Measurements from ENCODE around the gene ZNF211. TPM values are rescaled to one million over a fixed set of nuclear protein-coding genes. Genes with fewer than 3 reads are reported as not detected.

The ZNF211 gene
- total RNA-seq, 1 experiment from 2014 or later: 17.6 TPM

DNA sequence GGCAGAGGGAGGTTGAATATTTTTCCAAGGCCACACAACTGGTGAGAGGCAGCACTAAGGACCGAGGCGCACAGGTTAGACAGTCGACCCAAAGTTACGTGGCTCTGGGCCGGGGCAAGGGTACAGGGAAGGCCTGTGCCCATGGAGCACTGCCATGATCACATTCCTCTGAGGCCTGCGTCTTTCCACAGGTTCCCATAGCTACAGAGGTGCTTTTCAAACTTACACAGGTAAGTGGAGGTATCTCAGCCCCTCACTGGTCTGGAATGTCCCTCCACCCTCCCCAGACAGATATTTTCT is 814 bp downstream of the ZNF211 start:
- H3K36me3 Mint-ChIP-seq: peaks cover 37% of the 10 kb centered on the region
- peaks cover 23% of the 10 kb centered on the region for H3K9me3 Mint-ChIP-seq
- DNase-seq (ENCODE audit: low spot score) (no peak), ATAC-seq (0 out of 2 replicates have a peak, but pooled peaks have one; percentile 4)
- ChIA-PET POLR2A (interaction anchor here (1.0 to 1.8 kb wide), 2 partner anchors 31 to 48 kb away, joined by 3 to 10 read pairs; partner anchors contain the start of gene ZNF551), CTCF (interaction anchor here (1.3 to 1.4 kb wide), 4 partner anchors 18 to 76 kb away, joined by 3 to 7 read pairs (median 6); partner anchors contain the start of genes ZNF154, ZNF416 and ZNF551)
- peaks cover 16% of the 10 kb centered on the region for H3K4me1 Mint-ChIP-seq
- peaks cover 4% of the 10 kb centered on the region; the same call in 1 of the 2 replicates for H3K27me3 Mint-ChIP-seq (ENCODE audit: low read depth)
- TF ChIP-seq IRF2 (CRISPR knock-in tag; IDR thresholded peaks at IDR 0.05; ENCODE audit: borderline replicate concordance, low read depth): no peak
- TF ChIP-seq, protein P1, sequence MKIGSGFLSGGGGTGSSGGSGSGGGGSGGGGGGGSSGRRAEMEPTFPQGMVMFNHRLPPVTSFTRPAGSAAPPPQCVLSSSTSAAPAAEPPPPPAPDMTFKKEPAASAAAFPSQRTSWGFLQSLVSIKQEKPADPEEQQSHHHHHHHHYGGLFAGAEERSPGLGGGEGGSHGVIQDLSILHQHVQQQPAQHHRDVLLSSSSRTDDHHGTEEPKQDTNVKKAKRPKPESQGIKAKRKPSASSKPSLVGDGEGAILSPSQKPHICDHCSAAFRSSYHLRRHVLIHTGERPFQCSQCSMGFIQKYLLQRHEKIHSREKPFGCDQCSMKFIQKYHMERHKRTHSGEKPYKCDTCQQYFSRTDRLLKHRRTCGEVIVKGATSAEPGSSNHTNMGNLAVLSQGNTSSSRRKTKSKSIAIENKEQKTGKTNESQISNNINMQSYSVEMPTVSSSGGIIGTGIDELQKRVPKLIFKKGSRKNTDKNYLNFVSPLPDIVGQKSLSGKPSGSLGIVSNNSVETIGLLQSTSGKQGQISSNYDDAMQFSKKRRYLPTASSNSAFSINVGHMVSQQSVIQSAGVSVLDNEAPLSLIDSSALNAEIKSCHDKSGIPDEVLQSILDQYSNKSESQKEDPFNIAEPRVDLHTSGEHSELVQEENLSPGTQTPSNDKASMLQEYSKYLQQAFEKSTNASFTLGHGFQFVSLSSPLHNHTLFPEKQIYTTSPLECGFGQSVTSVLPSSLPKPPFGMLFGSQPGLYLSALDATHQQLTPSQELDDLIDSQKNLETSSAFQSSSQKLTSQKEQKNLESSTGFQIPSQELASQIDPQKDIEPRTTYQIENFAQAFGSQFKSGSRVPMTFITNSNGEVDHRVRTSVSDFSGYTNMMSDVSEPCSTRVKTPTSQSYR (CRISPR knock-in tag; IDR thresholded peaks at IDR 0.05): no peak
- TF ChIP-seq FOXP1 (CRISPR knock-in tag; IDR thresholded peaks at IDR 0.05; ENCODE audit: borderline replicate concordance): no peak
- TF ChIP-seq ZBTB21 (CRISPR knock-in tag; IDR thresholded peaks at IDR 0.05; ENCODE audit: borderline replicate concordance): no peak
- TF ChIP-seq NFE2L1 (CRISPR knock-in tag; IDR thresholded peaks at IDR 0.05): no peak
- TF ChIP-seq, protein P2, sequence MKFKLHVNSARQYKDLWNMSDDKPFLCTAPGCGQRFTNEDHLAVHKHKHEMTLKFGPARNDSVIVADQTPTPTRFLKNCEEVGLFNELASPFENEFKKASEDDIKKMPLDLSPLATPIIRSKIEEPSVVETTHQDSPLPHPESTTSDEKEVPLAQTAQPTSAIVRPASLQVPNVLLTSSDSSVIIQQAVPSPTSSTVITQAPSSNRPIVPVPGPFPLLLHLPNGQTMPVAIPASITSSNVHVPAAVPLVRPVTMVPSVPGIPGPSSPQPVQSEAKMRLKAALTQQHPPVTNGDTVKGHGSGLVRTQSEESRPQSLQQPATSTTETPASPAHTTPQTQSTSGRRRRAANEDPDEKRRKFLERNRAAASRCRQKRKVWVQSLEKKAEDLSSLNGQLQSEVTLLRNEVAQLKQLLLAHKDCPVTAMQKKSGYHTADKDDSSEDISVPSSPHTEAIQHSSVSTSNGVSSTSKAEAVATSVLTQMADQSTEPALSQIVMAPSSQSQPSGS (CRISPR knock-in tag; IDR thresholded peaks at IDR 0.05; ENCODE audit: borderline replicate concordance, low read depth): no peak
- no peak for TF ChIP-seq NR1H2 (CRISPR knock-in tag; IDR thresholded peaks at IDR 0.05)
- TF ChIP-seq ZNF121 (CRISPR knock-in tag; IDR thresholded peaks at IDR 0.05): no peak
- TF ChIP-seq ZNF219 (CRISPR knock-in tag; IDR thresholded peaks at IDR 0.05; ENCODE audit: borderline replicate concordance): no peak
- TF ChIP-seq ZNF138 (CRISPR knock-in tag; conservative IDR thresholded peaks at IDR 0.05): no peak
- TF ChIP-seq RORB (CRISPR knock-in tag; IDR thresholded peaks at IDR 0.05): no peak
- TF ChIP-seq MXD4 (CRISPR knock-in tag; IDR thresholded peaks at IDR 0.05; ENCODE audit: borderline replicate concordance): no peak
- TF ChIP-seq RELA (CRISPR knock-in tag; IDR thresholded peaks at IDR 0.05; ENCODE audit: borderline replicate concordance): no peak
- no peak for TF ChIP-seq CBFB (CRISPR knock-in tag; IDR thresholded peaks at IDR 0.05; ENCODE audit: low read depth)
- TF ChIP-seq SMAD4 (CRISPR knock-in tag; IDR thresholded peaks at IDR 0.05): no peak
- no peak for TF ChIP-seq KAT7 (CRISPR knock-in tag; IDR thresholded peaks at IDR 0.05; ENCODE audit: borderline replicate concordance)
- TF ChIP-seq NR3C1 (CRISPR knock-in tag; conservative IDR thresholded peaks at IDR 0.05; ENCODE audit: low read depth): no peak
- no peak overlapping the region for H3K27ac Mint-ChIP-seq
- peak overlapping the region; percentile 96 for H3K4me3 Mint-ChIP-seq

DNA sequence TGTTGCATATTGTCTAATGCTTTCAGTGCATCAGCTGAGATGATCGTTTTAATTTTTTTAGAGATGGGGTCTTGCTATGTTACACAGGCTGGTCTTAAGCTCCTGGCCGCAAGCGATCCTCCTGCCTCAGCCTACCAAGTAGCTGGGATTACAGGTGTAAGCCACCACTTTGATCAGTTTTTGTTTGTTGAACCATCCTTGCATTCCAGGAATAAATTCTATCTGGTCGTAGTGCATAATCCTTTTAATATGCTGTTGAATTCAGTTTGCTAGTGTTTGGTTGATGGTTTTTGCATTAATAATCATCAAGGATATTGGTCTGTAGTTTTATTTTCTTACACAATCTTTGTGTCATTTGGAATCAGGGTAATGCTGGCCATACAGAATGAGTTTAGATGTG is 4.4 kb downstream of the ZNF211 start:
- no peak overlapping the region for H3K27ac Mint-ChIP-seq
- H3K4me3 Mint-ChIP-seq: no peak overlapping the region
- H3K27me3 Mint-ChIP-seq (ENCODE audit: low read depth): peaks cover 4% of the 10 kb centered on the region; the same call in 1 of the 2 replicates
- ATAC-seq: no peak
- peaks cover 35% of the 10 kb centered on the region for H3K9me3 Mint-ChIP-seq
- peaks cover 70% of the 10 kb centered on the region for H3K36me3 Mint-ChIP-seq
- POLR2A ChIA-PET: no interaction called here
- DNase-seq (ENCODE audit: low spot score): no peak
- TF ChIP-seq ELF4 (CRISPR knock-in tag; IDR thresholded peaks at IDR 0.05; ENCODE audit: low read depth) (no peak), NR3C1 (CRISPR knock-in tag; conservative IDR thresholded peaks at IDR 0.05; ENCODE audit: low read depth) (no peak), EMX1 (CRISPR knock-in tag; IDR thresholded peaks at IDR 0.05) (no peak), MYBL2 (CRISPR knock-in tag; IDR thresholded peaks at IDR 0.05) (no peak), KAT7 (CRISPR knock-in tag; IDR thresholded peaks at IDR 0.05; ENCODE audit: borderline replicate concordance) (no peak), CREB1 (CRISPR knock-in tag; IDR thresholded peaks at IDR 0.05) (no peak), PRRX2 (CRISPR knock-in tag; IDR thresholded peaks at IDR 0.05) (no peak), TEAD4 (CRISPR knock-in tag; IDR thresholded peaks at IDR 0.05) (no peak), NFE2L1 (CRISPR knock-in tag; IDR thresholded peaks at IDR 0.05) (no peak), ESRRA (CRISPR knock-in tag; IDR thresholded peaks at IDR 0.05; ENCODE audit: borderline replicate concordance) (no peak), SP1 (CRISPR knock-in tag; conservative IDR thresholded peaks at IDR 0.05) (no peak), CBFB (CRISPR knock-in tag; IDR thresholded peaks at IDR 0.05; ENCODE audit: low read depth) (no peak), NFYB (CRISPR knock-in tag; conservative IDR thresholded peaks at IDR 0.05; ENCODE audit: low read depth) (no peak), TP53 (CRISPR knock-in tag; IDR thresholded peaks at IDR 0.05) (no peak), HMGA2 (CRISPR knock-in tag; IDR thresholded peaks at IDR 0.05) (no peak), ZNF671 (CRISPR knock-in tag; IDR thresholded peaks at IDR 0.05) (no peak)
- TF ChIP-seq, protein P3, sequence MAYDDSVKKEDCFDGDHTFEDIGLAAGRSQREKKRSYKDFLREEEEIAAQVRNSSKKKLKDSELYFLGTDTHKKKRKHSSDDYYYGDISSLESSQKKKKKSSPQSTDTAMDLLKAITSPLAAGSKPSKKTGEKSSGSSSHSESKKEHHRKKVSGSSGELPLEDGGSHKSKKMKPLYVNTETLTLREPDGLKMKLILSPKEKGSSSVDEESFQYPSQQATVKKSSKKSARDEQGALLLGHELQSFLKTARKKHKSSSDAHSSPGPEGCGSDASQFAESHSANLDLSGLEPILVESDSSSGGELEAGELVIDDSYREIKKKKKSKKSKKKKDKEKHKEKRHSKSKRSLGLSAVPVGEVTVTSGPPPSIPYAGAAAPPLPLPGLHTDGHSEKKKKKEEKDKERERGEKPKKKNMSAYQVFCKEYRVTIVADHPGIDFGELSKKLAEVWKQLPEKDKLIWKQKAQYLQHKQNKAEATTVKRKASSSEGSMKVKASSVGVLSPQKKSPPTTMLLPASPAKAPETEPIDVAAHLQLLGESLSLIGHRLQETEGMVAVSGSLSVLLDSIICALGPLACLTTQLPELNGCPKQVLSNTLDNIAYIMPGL (CRISPR knock-in tag; IDR thresholded peaks at IDR 0.05): no peak
- TF ChIP-seq, protein P1 (CRISPR knock-in tag; IDR thresholded peaks at IDR 0.05): no peak
- CTCF ChIA-PET: interaction anchor here (1.6 kb wide), 1 partner anchor 14 kb away, joined by 3 read pairs; no protein-coding TSS in a partner anchor
- peaks cover 16% of the 10 kb centered on the region for H3K4me1 Mint-ChIP-seq

All from WTC11 (cell line).